ENCODE results near the gene LBHD1.

Gene LBHD1

GRCh38 chr11:62613291-62613778 lies 58.7 kb downstream of the LBHD1 start:
- no peak for DNase-seq

All from CD4-positive, alpha-beta T cell treated with Interleukin-1 beta for 1 hour (primary cell).